Measurements from ENCODE around the gene TENM4.

TENM4 gene

DNA sequence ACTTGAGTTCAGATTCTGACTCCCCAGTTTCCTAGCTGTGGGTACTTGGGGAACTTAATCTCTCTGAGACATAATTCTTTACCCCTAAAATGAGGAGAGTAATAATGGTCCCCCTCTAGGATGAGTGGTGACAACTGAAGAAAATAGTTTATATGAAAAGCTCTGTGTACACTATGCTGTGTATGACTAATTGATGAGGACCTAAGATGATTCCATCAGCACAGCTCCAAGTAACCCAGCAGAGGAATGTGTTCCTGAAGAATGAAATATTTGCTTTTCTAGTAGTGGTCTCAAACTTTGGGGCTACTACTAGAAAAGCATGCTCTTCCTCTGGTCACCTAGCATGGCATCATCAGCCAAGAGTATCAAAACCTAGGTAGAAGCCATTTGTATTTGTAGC, 648.9 kb downstream of the TENM4 start:
- DNase-seq, result no peak

- DNase-seq, result no peak
Measured at GRCh38 chr11:78791254-78791653, 649.6 kb downstream of the TENM4 start.

DNA sequence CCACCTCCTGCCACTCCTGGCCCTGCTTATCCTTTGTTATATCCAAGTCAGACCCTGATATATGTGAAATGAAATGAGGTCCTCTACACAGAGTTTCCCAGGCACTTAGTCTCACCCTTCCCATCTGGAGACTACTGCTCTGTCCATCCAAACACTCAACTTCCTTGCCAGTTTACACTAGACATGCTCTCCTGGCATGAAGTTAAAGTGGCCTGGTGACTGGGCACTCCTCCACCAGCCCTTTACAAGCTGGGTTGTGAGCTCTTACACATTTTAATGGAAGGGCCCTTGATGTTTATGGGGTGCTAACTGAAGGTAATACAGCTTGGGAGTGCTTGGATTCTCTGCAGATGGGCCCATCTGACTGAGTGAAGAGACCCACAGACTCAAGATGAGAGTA, 650.0 kb downstream of the TENM4 start:
- DNase-seq, result no peak

DNA sequence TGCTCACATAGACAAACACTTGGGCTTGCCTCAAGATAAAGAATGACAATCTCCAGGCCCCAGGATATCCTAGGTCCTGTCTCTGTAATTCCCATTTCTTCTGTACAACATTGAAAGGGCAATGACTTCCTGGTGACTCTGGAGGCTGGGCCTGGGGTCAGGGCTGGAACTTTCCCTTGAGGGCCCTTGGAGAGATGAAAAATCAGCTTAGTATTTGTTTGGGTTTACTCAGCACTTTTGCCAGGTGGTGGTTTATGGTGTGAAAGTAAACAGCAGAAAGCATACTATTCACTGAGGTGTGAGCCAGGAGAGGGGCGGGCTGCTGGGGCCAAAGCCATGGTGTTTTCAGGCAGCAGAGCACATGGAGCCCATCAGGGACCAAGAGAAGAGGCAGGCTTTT, 651.5 kb downstream of the TENM4 start:
- DNase-seq, result no peak

DNA sequence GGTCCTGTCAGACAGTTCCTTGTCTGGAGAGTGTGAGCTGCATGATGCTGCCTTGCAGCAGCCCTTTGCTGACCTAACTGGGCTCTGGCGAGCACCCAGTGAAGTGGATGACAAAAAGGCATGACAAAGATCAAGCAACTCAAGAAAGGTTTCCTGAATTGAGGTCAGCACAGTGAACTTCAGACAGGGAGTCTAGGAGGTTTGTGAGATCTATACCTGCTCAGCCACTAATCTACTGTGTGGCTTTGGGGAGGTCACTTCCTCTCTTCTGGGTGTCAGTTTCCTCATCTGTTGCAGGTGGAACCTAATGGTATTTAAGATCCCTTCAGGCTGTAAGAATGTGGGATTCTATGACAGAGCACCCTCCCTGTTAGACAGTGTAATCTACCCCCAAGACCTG, 652.3 kb downstream of the TENM4 start:
- DNase-seq, result no peak

DNA sequence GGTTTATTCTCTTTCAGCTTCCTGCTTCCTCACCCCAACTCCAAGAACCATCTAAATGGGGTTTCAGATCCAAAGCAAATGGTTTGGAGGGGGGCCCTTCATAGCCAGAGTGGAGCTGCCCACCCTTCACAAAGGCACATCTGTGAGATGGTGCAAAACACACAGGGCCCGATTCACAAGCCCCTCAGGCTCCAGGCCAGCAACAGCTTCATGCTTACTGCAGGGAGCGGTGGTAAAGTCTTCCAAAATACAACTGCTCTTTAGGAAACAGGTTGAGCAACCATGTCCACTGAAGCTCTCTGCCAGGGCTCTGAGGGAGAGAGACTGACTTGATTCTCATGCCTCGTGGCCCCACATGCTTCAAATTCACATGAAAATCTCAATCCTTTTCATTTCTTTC, 653.1 kb downstream of the TENM4 start:
- DNase-seq, result no peak

DNA sequence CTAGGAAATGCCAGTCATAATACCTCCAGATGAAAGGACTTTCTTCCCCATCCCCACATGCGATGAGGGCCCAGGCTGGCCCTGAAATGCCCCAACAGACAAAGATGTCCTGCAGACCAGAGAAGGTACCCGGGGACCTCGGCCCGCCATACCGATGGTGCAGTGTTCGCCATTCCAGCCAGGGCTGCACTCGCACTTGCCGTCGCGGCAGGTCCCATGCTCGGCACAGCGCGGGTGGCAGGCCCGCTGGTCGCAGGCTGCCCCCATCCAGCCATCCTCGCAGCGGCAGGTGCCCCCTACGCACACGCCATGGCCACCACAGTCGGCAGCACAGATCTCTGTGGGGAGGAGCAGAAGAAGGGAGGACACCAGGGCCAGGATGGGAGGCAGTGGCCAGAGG, 654.1 kb downstream of the TENM4 start:
- no peak for DNase-seq

DNA sequence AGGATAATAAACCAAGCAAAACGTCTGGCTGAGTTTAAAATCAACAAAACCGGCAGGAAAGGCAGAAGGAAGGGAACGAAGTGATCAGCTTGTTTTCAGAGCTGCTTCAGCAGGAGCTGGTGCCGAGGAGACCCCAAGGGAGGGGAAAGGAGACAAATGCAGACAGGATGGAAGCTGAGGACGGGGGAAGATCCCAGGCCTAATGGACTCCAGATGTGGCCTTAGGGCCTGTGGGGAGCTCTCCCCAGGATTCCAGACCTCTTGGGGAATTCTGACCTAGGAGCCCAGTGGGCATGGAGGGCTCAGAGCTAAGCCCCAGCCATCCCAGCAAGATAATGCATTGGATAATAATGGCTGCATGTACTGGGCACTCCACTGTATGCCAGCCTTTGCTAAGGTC, 654.7 kb downstream of the TENM4 start:
- no peak for DNase-seq

DNA sequence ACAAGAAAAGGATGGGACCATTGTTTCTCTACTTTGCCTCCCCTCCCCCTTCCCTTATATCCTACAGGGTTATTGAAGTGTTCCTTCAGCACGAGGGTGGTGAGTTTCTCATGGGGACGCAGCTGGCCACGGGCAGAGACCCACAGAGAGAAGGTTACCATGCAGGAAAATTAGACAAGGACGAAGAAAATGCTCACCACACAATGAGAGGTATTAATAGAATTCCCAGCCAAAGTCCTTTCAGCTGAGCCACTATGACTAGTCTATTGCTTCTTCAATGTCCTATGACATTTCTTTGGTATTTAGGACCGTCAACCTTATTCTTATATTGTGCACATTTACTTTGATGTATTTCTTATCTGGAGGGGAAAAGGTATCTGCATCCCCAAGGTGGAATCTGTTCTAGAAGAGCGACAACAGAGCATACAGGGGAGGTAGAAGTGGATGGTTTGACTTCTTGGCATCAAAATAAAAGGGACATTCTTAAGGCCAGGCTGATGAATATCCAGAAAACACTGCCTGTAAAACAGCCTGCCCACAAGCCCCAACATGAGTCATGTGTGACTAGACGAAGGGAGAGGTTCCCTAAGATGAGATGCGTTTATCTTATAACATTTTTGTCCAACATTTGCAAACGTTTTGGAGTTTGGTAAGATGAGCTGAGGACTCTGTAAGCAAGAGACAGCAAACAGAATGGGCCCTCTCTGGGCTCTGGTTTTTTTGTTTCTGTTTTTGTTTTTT, 656.3 kb downstream of the TENM4 start:
- no peak for DNase-seq

- DNase-seq, result no peak
Measured at GRCh38 chr11:78783846-78784245, 657.0 kb downstream of the TENM4 start.

GRCh38 chr11:78783301-78783700, 657.5 kb downstream of the TENM4 start:
- no peak for DNase-seq

GRCh38 chr11:78782725-78783124, 658.1 kb downstream of the TENM4 start:
- DNase-seq, result no peak

GRCh38 chr11:78780889-78781288, 659.9 kb downstream of the TENM4 start:
- DNase-seq, result no peak

DNA sequence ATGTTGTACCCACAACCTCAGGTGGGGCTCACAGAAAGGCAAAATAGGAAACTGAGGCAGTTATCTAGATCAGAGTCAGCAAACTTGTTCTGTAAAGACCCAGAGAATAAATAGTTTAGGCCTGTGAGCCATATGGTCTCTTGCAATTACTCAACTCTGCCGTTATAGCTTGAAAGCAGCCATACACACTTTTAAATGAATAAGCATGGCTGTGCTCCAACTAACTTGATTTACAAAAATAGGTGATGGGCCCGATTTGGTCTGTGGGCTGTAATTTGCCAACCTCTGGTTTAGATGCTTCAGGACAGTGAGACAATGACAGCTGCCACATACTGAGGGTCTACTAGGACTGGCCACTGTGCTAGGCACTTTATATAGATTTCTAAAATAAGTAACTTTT, 667.3 kb downstream of the TENM4 start:
- no peak for DNase-seq

DNA sequence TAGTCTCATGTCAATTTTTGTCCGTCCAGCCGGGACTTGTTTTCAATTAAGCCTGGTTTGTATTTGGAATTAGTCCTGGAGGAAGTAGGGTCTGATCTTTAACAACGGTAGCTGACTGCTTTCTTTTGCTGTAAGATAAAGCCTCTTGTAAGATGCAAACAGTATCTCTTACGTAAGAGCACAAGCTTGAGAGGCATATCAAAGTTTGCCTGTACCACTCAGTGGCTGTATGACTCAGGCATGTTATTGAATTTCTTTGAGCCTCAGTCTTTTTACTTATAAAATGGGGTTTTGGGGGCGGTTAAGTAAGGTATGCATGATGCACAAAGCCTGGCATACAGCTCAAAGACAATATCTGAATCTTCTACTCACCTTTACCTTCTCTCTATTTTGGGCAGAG, 667.8 kb downstream of the TENM4 start:
- no peak for DNase-seq

GRCh38 chr11:78772186-78772585, 668.6 kb downstream of the TENM4 start:
- DNase-seq, result no peak

DNA sequence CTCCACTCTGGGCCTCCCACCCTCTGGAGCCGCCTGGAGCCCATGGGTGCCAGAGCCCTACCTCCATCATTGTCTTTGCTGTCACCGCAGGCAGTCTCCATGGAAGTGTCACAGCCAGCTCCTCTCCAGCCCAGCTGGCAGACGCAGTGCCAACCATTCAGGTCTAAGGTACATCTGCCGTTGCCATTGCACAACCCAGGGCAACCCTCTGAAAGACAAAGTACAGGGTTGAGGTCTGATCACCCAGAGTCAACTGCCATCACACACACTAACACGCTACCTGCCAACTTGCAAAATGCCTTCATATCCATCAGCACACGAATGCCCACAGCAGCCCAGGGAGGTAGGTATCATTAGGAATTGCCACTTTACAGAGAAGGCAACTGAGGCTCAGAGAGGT, 669.9 kb downstream of the TENM4 start:
- DNase-seq, result no peak

DNA sequence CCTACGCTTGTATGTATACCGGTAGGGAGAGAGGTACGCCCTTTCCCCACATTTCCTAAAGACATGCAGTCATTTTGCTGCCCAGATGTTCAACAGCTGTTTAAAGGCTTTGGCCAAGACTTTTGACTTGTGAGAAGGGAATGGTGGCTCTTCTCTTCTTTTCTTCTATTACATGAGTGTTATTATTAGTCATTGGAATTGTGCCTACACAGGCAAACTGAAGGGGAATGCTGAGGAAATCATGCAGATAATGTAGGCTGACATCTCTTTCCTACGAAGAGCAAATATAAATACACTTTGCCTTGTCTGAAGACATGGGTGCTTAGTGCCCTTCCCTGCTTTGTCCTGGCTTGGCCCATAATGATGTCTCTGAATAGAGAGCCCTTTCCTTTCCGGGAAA, 671.9 kb downstream of the TENM4 start:
- DNase-seq, result no peak

DNA sequence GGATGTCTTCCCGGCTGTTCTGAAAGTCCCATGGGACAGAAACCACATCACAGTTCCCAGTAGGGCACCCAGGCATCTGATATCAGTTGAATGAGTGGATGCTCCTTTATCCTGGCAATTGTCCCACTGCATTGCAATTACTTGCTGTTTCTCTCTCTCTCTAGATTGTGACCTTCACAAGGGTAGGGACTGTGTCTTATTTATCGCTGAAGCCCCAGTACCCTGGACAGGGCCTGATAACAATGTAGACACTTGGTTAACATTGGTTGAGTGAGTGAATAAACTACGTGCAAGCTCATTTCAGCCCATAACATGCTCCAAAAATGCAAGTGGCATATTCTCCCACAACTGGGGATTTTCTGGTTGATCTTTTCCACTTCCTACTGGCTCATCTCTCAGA, 672.5 kb downstream of the TENM4 start:
- DNase-seq, result no peak

- DNase-seq, result no peak
Measured at GRCh38 chr11:78767027-78767932, 673.5 kb downstream of the TENM4 start.

- no peak for DNase-seq
Measured at GRCh38 chr11:78764946-78765345, 675.9 kb downstream of the TENM4 start.

- DNase-seq, result no peak
Measured at GRCh38 chr11:78763664-78764063, 677.2 kb downstream of the TENM4 start.

DNA sequence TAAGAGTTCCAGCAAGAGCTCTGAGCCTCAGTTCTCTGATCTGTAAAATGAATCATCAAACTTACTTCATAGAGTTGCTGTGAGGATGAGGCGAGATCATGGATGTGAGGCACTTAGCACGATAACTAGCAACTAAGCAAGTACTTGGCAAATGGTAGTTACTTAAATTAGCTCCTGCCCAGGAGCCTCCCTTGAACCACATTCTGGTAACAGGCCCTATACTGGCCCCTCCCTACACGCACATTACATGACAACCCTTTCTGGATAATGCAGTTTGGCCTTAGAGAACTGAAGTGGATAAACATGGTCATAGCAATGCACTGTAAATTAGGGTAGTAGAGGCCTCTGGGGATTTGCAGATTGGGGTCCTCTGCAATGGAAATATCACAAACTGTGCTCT, 678.7 kb downstream of the TENM4 start:
- DNase-seq, result no peak

GRCh38 chr11:78759071-78759470, 681.8 kb downstream of the TENM4 start:
- DNase-seq, result no peak
